ENCODE data around the gene EML3.
A peak's percentile ranks its signal among the peaks of the same experiment; 100 is the strongest.
"Not testable (repeated sequence)": the region's sequence is repeated elsewhere in the genome, so short reads cannot be mapped to it uniquely, and the experiment has no call there.

The EML3 gene, protein sequence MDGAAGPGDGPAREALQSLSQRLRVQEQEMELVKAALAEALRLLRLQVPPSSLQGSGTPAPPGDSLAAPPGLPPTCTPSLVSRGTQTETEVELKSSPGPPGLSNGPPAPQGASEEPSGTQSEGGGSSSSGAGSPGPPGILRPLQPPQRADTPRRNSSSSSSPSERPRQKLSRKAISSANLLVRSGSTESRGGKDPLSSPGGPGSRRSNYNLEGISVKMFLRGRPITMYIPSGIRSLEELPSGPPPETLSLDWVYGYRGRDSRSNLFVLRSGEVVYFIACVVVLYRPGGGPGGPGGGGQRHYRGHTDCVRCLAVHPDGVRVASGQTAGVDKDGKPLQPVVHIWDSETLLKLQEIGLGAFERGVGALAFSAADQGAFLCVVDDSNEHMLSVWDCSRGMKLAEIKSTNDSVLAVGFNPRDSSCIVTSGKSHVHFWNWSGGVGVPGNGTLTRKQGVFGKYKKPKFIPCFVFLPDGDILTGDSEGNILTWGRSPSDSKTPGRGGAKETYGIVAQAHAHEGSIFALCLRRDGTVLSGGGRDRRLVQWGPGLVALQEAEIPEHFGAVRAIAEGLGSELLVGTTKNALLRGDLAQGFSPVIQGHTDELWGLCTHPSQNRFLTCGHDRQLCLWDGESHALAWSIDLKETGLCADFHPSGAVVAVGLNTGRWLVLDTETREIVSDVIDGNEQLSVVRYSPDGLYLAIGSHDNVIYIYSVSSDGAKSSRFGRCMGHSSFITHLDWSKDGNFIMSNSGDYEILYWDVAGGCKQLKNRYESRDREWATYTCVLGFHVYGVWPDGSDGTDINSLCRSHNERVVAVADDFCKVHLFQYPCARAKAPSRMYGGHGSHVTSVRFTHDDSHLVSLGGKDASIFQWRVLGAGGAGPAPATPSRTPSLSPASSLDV

DNA sequence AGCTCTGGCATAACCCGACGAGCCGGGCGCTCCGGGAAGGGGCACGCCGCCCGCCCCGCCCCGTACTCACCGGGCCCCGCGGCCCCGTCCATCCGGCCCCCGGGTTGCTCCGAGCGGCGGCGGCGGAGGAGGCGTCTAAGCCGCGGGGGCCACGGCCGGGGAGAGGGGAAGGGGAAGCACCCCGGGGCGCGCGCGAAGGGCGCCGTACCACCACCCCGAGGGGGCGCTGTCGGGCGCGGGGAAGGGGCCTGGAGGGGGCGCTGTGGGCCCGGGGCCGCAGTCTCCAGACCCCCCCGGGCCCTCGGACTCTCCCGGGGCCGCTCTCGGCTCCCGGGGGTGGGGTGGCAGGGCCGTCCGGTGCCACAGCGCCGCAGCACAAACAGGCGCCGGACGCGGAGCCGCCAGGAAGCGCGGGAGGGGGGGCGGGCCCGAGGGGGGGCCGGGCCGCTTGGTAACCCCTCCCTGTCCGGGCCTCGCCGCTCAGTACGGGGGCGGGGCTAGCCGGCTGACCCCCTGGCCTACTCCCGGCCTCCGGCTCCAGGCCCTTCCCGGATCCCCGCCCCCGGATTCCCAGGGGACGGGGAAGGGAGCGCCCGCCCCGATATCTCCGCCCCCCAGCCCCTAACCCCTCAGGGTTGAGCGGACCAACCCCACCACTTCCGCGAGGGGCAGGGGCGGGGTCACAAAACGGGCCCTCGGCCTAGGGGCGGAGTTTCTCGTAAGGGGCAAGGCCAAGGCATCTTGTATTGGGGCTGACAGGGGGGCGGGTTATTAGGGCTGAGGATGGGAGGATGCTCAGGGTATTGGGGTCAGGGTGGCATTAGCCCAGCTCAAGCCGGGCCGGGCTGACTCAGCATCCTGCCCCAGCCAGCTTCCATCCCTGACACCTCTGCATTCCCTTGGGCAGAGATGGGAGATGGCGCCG lies at the start of gene EML3, which contains the start of gene ROM1:
Gene EML3 (minus strand): TSS at position 410 of the 925 bp plus-strand sequence. CDS start 318 bp downstream, at position 92.
Gene ROM1 (plus strand): TSS at position 892 of the 925 bp plus-strand sequence. CDS start 25 bp downstream, at position 917.
- DNase-seq = peak; percentile 61

DNA sequence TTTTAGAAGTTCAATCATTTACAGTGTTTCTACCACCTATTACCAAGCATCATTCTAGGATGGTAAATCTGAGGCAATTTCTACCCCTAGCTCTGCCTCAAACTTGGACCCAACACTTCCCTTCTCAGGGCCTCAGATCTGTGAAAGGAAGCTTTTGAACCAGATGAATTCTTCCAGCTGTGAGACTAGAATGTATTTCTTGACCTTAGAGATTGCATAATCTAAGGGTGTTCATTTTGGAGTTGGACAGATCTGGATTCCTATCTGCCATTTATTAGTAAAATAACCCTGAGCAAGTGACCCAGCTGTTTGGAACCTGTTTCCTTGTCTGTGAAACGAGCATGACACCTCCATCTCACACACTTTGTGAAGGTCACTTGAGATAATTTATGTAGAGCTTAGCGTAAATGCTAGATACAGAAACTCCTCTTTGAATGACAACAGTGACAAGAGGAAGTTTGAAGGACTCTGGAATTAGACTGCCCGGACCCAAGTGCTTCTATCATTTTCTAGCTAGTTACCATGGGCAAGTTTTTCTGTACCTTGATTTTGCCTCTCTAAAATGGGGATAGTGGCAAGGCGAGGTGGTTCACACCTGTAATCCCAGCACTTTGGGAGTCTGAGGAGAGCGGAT lies 44.3 kb upstream of the EML3 start:
- no peak for DNase-seq

DNA sequence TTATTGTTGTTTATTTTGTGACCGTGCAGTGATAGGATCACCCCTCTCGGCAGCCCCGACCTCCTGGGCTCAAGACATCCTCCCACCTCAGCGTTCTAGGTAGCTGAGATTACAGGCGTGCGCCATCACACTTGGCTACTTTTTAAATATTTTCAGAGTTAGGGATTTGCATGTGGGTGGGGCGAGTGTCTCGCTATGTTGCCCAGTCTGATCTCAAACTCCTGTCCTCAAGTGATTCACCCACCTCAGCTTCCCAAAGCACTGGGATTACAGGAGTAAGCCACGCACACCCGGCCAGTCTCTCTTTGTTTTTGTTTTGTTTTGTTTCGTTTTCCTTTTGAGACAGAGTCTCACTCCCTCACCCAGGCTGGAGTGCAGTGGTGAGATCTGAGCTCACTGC lies 41.7 kb upstream of the EML3 start:
- DNase-seq = no peak

DNA sequence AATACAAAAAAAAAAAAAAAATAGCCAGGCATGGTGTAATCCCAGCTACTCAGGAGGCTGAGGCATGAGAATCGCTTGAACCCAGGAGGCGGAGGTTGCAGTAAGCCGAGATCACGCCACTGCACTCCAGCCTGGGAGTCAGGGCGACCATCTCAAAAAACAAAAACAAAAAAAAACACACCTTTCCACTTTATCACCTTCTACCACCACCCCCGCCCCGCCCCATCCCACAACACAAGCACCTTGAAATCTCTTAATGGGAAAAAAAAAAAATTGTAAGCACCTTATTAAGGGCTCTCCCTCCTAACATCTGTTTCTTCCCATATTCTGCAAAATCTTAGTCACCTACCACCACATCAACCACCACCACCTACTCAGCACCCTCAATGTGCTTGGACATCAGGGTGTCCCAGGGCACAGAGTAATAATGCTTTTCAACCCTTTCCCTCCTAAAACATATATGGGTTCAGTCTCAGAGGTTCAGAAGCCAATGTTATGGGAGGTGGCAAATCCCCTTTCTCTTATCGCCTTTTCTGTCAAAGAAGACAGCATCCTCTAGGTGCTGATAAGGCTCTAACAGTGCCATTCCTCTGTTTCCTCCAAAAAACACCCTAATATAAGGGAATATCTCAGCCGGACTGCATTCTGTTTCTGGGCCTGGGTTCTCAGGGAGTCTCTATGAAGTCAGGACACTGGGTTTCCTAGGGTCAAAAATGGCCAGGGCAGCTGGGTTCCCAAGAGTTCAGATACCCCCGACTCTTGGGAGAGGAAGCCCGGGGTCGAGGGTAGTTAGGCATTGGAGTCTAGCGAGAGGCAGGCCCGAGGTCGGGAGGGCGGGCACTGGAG lies 39.8 kb upstream of the EML3 start:
- DNase-seq = no peak

DNA sequence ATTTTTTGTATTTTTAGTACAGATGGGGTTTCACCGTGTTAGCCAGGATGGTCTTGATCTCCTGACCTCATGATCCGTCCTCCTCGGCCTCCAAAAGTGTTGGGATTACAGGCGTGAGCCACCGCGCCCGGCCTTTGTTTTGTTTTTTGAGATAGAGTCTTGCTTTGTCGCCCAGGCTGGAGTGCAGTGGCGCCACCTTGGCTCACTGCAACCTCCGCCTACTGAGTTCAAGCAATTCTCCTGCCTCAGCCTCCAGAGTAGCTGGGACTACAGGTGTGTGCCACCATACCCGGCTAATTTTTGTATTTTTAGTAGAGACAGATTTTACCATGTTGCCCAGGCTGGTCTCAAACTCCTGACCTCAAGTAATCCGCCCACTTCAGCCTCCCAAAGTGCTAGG lies 37.7 kb upstream of the EML3 start:
- not testable (repeated sequence) for DNase-seq

DNA sequence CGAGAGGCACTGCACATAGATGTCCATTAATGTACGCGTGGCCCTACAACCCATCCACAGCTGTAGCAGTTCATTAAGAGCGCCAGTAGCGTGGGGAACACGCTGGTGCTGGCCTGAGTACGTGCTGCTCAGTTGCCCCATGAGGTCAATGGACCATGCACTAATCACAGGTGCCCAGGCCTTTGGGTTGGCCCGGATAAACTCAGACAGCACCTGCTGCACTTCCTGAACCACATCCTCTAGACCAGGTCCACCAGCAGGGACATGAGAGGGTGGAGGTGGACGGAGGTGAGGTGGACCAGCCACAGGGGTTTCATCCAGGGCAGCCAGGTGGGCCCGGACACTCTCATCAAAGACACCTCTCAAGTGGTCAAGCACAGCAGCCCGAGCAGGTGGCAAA lies 36.9 kb upstream of the EML3 start:
- no peak for DNase-seq

DNA sequence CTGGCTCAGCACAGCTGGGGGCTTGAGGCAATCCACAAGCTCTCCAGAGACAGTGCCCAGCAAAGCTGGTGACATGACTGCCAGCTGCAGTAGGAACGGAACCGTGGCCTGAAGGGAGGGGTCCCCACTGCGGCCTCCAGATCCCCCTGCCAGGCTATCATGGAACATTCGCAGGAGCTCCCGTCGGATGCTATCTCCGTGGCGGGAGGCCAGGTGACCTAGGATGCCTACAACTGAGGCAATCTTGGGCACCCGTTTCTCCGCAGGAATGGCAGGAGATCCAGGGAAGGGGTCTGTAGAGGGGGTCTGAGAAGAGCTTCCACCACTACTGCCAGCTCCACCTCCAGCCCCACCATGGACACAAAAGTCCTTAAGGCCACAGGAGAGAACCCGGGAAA lies 36.4 kb upstream of the EML3 start:
- no peak for DNase-seq

DNA sequence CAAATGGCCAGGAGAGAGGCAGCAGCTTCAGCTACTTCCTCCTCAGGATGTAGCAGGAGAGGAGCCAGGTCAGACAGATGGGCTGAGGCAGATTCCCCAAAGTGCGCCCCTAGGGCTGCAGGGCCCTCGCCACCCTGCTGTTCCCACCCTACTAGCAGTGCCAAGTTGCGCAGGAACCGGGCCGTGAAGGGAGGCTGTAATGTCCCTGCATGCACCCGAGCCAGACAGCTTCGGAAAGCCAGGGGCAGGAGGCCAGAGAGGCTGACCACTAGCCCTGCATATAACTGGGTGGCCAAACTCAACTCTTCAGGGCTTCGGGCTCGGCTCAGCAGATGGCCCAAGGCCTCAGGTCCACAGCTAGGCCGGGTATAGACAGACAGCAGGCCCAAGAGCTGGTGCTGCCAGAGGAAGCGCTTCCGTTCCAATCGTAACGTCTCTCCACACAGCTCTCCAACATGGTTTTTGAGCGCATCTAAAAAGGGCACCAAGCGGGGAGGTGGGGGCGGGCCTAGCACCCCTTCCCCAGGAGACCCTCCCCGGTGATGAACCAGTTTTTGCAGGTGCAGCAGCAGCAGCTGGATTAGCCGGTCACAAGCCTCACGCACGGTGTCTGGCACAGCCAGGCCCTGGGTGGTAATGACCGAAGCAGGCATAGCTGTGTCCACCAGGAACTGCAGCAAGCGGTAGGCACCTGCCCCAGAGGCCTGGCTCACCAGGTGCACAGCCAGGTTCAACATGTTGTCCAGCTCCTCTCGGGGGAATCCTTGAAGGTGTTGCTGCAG lies 35.8 kb upstream of the EML3 start:
- DNase-seq = no peak

DNA sequence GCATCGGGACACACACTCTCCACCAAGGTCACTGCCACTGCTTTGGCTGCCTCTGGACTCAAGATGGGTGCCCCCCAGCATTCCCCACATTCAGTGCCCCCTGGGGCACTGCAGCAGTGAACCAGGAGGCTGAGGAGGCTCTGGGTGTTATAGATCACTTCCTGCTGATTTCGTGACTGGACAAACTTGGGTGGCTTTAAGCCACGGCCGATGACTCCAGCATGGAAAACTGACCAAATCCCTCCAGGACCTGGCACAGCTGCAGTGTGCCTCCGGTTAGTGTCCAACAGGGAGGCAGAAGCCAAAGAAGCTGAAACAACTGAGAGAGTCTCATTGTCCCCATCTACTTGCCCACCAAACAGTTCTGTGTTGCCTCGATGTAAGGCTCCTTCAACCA lies 35.0 kb upstream of the EML3 start:
- DNase-seq = no peak

DNA sequence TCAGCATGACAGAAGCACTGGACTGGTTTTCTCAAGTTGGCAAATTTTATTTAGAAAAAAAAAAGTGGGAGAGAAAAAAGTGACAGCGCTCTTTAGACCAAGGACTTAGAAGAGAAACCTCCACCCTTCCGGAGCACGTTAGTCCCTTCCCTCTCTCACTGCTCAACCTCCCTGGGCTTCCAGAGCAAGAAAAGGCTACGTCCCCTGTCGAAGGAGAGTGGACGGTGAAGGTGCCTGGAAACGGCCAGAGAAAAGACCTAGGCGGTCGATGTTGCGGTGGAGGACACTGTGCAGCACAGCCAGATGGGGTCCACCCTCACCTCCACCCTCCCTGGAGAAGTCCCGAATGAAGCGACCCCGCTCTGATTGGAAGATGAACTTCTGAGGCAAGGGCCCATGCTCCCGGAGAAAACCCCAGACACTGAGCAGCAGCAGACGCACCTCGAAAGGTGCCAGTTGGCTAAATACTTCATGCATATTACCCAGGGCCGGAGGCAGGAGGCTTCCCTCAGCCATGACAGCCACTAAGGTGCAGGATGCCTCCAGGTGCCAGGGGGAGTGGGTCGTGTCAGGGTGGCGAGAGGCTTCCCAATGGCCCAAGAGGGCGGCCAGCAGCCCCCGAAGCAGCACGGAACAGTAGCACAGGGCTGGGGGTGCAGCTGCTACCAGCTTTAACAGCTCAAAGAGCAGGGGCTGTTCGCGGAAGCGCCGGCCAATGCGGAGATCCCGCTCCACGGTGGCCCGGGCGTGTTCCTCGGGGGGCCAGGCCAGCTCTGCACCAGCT lies 34.4 kb upstream of the EML3 start:
- DNase-seq = no peak

DNA sequence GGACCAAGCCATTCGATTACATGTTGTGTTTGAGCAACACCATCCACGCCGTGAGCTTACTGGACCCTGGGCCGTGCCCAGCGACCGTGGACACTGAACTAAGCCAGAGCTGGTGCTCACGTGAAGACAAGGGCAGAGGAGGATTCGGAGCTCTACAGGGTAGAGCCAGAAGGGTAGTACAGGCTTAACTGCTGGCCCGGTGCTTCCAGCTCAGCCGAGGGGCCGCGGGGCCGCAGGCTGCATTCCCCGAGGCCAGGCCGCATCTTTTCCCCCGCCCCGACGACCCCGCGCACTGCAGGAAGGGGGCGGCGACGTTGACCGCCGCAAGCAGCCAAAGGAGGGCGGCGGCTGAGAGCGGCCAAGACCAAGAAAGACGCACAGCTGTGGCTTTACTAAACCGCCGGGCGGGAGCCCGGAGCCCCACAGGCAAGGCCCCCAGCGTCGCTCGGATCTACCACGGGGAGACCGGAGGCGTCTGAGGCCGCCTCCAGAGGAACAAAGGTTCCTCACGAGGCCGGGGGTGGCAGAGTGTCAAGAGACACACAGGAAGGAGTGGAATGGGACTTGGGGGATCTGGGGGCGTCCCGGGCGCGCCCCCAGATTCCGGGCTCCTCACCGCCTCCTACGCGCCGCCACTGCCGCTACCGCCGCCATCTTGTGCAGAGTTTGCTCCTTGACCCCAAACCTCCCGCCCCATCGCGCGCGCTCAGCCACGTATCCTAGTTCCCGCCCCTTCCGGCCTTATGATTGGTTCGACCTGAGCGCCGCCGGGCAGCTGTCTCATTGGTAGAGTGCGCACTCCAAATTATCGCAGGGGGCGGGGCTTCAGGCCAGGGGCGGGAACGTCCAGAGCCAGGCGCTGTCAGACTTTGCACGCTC lies 33.6 kb upstream of the EML3 start, which contains the start of gene GANAB:
Gene GANAB (minus strand): TSS at position 668 of the 879 bp plus-strand sequence. CDS start 14 bp downstream, at position 654.
- peak; percentile 86 for DNase-seq

DNA sequence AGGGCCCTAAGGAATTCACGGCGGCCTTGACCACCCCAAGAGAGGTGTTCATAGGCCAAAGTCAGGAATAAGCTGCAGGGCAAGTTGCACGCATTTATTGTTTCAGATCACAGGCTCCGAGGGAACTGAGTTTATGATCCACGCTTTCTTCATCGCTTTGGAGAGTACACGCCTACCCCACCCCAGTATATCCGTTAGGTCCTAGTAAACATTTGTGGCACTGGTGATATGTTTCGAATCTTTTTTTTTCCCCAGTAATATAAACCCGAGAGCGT lies 33.0 kb upstream of the EML3 start:
- no peak for DNase-seq

DNA sequence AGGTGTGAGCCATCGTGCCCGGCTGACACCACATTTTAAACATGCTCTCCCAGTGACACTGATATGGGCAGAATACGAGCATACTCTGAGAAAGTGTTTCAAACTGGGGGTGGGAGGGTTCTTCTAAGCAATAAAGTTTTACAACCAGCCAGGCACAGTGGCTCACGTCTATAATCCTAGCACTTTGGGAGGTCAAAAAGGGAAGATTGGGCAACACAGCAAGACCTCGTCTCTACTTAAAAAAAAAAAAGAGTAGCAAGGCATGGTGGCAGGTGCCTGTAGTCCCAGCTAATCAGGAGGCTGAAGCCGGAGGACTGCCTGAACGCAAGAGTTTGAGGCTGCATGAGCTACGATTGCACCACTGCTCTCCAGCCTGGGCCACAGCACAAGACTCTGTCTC lies 31.6 kb upstream of the EML3 start:
- no peak for DNase-seq

DNA sequence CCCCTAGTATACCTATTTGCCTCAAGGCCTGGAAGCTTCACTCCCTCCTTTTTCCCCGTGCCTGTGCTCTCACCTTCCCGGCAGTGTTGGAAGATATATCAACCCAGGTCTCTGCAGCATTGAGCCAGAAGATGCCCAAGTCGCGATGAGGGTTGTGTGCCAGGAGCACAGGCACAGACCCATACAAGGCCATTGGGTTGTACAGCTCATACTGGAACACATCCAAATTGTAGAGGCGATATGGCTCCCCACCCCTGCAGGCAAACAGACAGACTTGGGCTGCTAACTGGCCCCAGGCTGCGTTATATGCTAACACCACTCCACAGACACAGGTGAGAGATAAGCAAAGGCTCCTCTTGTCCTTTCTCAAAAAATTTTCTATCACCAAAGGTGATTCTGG lies 19.9 kb upstream of the EML3 start:
- DNase-seq = no peak

DNA sequence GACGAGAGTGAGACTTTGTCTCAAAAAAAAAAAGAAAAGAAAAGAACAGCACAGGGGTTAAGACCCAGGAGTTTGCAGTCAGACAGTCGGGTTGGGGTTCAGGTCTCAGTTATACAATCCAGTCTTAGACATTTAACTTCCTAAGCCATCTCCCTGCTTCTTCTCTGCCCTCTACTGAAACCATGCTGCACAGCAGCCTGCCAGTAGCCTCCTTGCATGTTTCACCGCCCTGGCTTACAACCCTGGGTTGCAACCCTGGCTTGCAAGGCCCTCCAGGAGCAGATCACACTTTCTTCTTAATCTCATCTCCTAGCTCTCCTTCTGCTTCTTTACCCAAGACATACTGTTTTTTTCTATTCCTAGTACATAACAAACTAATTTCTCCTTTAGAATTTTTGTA lies 15.1 kb upstream of the EML3 start:
- DNase-seq = no peak

DNA sequence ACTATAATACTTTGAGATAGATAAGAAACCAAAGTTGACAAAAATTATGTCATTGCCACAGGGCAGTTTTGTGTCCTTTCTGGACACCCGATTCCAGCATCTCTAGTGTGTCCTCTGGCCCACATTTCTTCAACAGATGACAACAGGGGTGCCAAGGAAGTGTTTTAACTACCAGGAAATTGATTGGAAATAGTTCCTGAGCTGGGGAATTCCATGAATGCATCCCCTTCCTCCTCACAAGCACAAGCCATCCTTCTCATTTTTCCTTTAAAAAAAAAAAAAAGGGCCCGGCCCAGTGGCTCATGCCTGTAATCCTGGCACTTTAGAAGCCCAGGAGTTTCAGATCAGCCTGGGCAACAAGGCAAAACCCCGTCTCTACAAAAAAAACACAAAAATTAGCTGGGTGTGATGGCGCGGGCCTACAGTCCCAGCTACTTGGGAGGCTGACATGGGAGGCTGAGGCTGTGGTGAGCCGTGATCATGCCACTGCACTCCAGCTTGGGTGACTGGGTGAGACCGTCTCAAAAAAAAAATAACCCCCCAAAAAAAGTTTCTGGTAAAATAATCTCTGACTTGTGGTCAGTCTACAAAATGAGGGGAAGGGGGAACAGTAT lies 10.0 kb upstream of the EML3 start:
- DNase-seq = no peak

DNA sequence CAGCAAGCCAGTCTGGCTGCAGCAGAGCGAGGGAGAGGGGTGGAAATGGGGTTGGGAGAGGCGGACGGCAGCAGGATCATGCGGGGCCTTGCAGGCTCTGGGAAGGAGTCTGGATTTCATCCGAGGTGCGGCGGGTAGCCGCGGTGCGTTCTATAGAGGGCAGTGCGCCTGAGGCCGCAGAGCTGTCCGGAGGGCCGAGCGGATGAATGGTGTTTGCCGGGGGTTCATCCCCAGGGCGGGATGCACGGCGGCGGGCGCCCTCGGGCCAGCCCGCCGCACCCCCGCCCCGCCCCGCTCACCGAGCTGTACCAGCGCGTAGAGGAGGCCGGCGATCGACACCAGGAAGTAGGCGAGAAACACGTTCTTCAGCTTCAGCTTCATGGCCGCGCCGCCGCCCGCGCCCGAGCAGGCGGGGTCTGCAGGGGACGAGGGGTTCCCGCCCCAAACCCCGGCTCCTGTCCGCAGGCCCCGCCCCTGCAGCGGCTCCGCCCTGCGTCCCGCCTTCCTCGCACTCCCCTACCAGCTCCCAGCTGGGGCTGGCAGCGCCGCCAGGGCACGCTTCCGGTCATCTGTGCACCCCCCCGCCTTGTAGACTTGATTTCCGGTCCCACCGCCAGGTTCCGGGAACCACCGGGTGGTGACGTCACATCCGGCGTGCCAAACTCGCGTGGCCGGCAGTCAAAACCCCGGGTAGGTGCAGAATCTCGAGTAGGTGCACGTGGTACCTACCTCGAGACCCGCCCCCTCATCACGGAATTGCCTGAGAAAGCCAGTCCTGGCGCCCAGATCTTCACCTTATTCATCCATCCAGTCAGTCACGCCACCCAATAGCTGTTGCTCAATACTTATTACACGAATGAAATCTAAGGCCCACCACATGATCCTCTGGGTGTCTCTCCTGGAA lies 9.2 kb upstream of the EML3 start, which contains the start of gene B3GAT3:
Gene B3GAT3 (minus strand): TSS at position 420 of the 904 bp plus-strand sequence. CDS start 39 bp downstream, at position 381.
- peak; percentile 97 for DNase-seq

Data from SHP77 treated with DMSO at 0.1 percent for 48 hours (cell line).